GM23248 (cell line): ENCODE measurements around the gene TCTA. TPM values are rescaled to one million over a fixed set of nuclear protein-coding genes. Genes with fewer than 3 reads are reported as not detected.
"Not testable (repeated sequence)": the region's sequence is repeated elsewhere in the genome, so short reads cannot be mapped to it uniquely, and the experiment has no call there.

Experiments
- DNase-seq: peaks from one replicate; pipeline ENCODE4 v3.0.0-alpha.2; 2015
- H2AFZ ChIP-seq: fragments of 200-600 bp; sonication (generic); 2 replicates; pipeline ENCODE4 v1.6.1; 2016; ENCODE audit warnings: antibody characterized with exemption
- H3F3A ChIP-seq: fragments of 200-600 bp; sonication (generic); 2 replicates; pipeline ENCODE4 v1.6.1; 2016; ENCODE audit warnings: mild to moderate bottlenecking, antibody characterized with exemption, mixed run types; ENCODE audit not compliant: insufficient read depth
- H3K27ac ChIP-seq: fragments of 200-600 bp; sonication (generic); 2 replicates; pipeline ENCODE4 v1.5.1; 2016; ENCODE audit warnings: mild to moderate bottlenecking
- H3K27me3 ChIP-seq: fragments of 200-600 bp; sonication (generic); replicated peaks from 2 replicates; pipeline ENCODE4 v1.6.1; 2016; ENCODE audit warnings: mild to moderate bottlenecking; ENCODE audit not compliant: insufficient read depth
- H3K36me3 ChIP-seq: fragments of 200-600 bp; sonication (generic); 2 replicates; pipeline ENCODE4 v1.6.1; 2016; ENCODE audit warnings: low read depth, mild to moderate bottlenecking
- H3K4me1 ChIP-seq: fragments of 200-600 bp; sonication (generic); 2 replicates; pipeline ENCODE4 v1.6.1; 2016; ENCODE audit warnings: mild to moderate bottlenecking; ENCODE audit not compliant: insufficient read depth
- H3K4me2 ChIP-seq: fragments of 200-600 bp; sonication (generic); one replicate; pipeline ENCODE4 v1.6.1; 2016; ENCODE audit warnings: mild to moderate bottlenecking; ENCODE audit not compliant: unreplicated experiment
- H3K4me3 ChIP-seq: fragments of 200-600 bp; sonication (generic); 2 replicates; pipeline ENCODE4 v1.5.1; 2016; ENCODE audit warnings: mild to moderate bottlenecking
- H3K79me2 ChIP-seq: fragments of 200-600 bp; sonication (generic); 2 replicates; pipeline ENCODE4 v1.6.1; 2016; ENCODE audit warnings: mild to moderate bottlenecking; ENCODE audit not compliant: insufficient read depth
- H3K9ac ChIP-seq: fragments of 200-600 bp; sonication (generic); 2 replicates; pipeline ENCODE4 v1.6.1; 2016; ENCODE audit warnings: mild to moderate bottlenecking
- H3K9me2 ChIP-seq: fragments of 200-600 bp; sonication (generic); 2 replicates; pipeline ENCODE4 v1.6.1; 2016; ENCODE audit warnings: mixed run types, mild to moderate bottlenecking, moderate library complexity; ENCODE audit not compliant: insufficient read depth
- H3K9me3 ChIP-seq: fragments of 200-600 bp; sonication (generic); one replicate; pipeline ENCODE4 v1.6.1; 2017; ENCODE audit warnings: low read depth
- H4K20me1 ChIP-seq: fragments of 200-600 bp; sonication (generic); 2 replicates; pipeline ENCODE4 v1.6.0; 2016; ENCODE audit not compliant: insufficient read depth
- EZH2 ChIP-seq: fragments of 200-600 bp; sonication (generic); IDR thresholded peaks from 2 replicates; pipeline ENCODE4 v1.6.1; 2018; ENCODE audit warnings: antibody characterized with exemption, mild to moderate bottlenecking; ENCODE audit not compliant: insufficient read depth, poor library complexity, severe bottlenecking
- EZH2phosphoT487 ChIP-seq: fragments of 200-600 bp; sonication (generic); IDR thresholded peaks from 2 replicates; pipeline ENCODE4 v1.6.1; 2018; ENCODE audit warnings: antibody characterized with exemption, moderate library complexity, mild to moderate bottlenecking, low read depth; ENCODE audit not compliant: insufficient read depth
- WGBS, 2 experiments: methylation state at CpG; one replicate each; pipeline ENCODE4 v1.1.6; 2015 to 2017; ENCODE audit warnings: low lambda C conversion rate in 2 of 2, low coverage in 1 of 2; ENCODE audit errors: missing lambda C conversion rate in 2 of 2; 5-methylcytosine and 5-hydroxymethylcytosine counted together
- in situ Hi-C: fragments of 300-500 bp; cut with MboI; formaldehyde crosslinking; loops from 2 replicates; pipeline ENCODE4 v1.15.0; 2020
- polyA plus RNA-seq: library from polyadenylated mRNA; unstranded; fragments of >200 nt; fragmentation: Nextera tagmentation; extraction: Ambion mirVana; gene quantifications from 2 replicates; pipeline ENCODE4 v1.2.1, GENCODE V29; 2016
- total RNA-seq: library from RNA; depleted of rRNA; stranded (reverse); fragments of >200 nt; shearing (Covaris generic); gene quantifications from 2 replicates; pipeline ENCODE4 v1.2.3, GENCODE V29; 2014

TCTA gene
- total and polyA plus RNA-seq, 2 experiments from 2014 or later = 52.2 to 55.7 TPM

GRCh38 chr3:49386056-49386756, 26.0 kb upstream of the TCTA start:
- in situ Hi-C loops = no loop called here
- Histone ChIP-seq H2AFZ (no peak overlapping the region), H3K79me2 (peaks cover 100% of the 10 kb centered on the region), H3K4me1 (peaks cover 10% of the 10 kb centered on the region), H3K9ac (no peak overlapping the region), H4K20me1 (peaks cover 43% of the 10 kb centered on the region), H3F3A (peaks cover 40% of the 10 kb centered on the region), H3K9me2 (no peaks in the 10 kb centered on the region), H3K27ac (peak overlapping the region; percentile 3; the same call in 1 of the 2 replicates), H3K4me3 (no peak overlapping the region), H3K4me2 (no peak overlapping the region), H3K36me3 (0 out of 2 replicates have a peak, but pooled peaks cover 3% of the 10 kb centered on the region), H3K9me3 (no peaks in the 10 kb centered on the region), H3K27me3 (no peaks in the 10 kb centered on the region)
- DNase-seq = no peak
- WGBS, 2 experiments = 77 to 78% methylated on average over 11 of the region's 11 CpGs
- no peak for TF ChIP-seq EZH2
- no peak for TF ChIP-seq EZH2phosphoT487

GRCh38 chr3:49387721-49388120, 24.5 kb upstream of the TCTA start:
- in situ Hi-C loops = no loop called here
- H3K4me1 ChIP-seq = peaks cover 10% of the 10 kb centered on the region
- no peak overlapping the region for H3K4me3 ChIP-seq
- no peak overlapping the region for H3K4me2 ChIP-seq
- no peak overlapping the region for H3K9ac ChIP-seq
- H3K27me3 ChIP-seq = no peaks in the 10 kb centered on the region
- TF ChIP-seq EZH2 = no peak
- TF ChIP-seq EZH2phosphoT487 = no peak
- peaks cover 100% of the 10 kb centered on the region for H3K79me2 ChIP-seq
- DNase-seq = peak; percentile 64
- 82 to 86% methylated on average over 2 of the region's 2 CpGs for WGBS, 2 experiments
- H3K27ac ChIP-seq = peak overlapping the region; percentile 39; the same call in 1 of the 2 replicates
- H3K36me3 ChIP-seq = 0 out of 2 replicates have a peak, but pooled peaks cover 3% of the 10 kb centered on the region
- no peaks in the 10 kb centered on the region for H3K9me2 ChIP-seq
- peaks cover 40% of the 10 kb centered on the region for H3F3A ChIP-seq
- H3K9me3 ChIP-seq = no peaks in the 10 kb centered on the region
- H4K20me1 ChIP-seq = peaks cover 51% of the 10 kb centered on the region
- no peak overlapping the region for H2AFZ ChIP-seq

- H3F3A ChIP-seq = peaks cover 40% of the 10 kb centered on the region
- no peaks in the 10 kb centered on the region for H3K27me3 ChIP-seq
- H2AFZ ChIP-seq = no peak overlapping the region
- peaks cover 54% of the 10 kb centered on the region for H4K20me1 ChIP-seq
- TF ChIP-seq EZH2phosphoT487 = no peak
- no peak for TF ChIP-seq EZH2
- peaks cover 100% of the 10 kb centered on the region for H3K79me2 ChIP-seq
- H3K4me3 ChIP-seq = no peak overlapping the region
- H3K9me2 ChIP-seq = no peaks in the 10 kb centered on the region
- 0 to 7% methylated on average over 1 of the region's 1 CpG for WGBS, 2 experiments
- H3K9ac ChIP-seq = no peak overlapping the region
- no peak overlapping the region for H3K4me2 ChIP-seq
- no peaks in the 10 kb centered on the region for H3K9me3 ChIP-seq
- 0 out of 2 replicates have a peak, but pooled peaks cover 3% of the 10 kb centered on the region for H3K36me3 ChIP-seq
- peak; percentile 37 for DNase-seq
- in situ Hi-C loops = no loop called here
- peak overlapping the region; percentile 39; the same call in 1 of the 2 replicates for H3K27ac ChIP-seq
- H3K4me1 ChIP-seq = peaks cover 10% of the 10 kb centered on the region
Observed at GRCh38 chr3:49388289-49388820, 23.9 kb upstream of the TCTA start.

GRCh38 chr3:49389297-49389696, 22.9 kb upstream of the TCTA start:
- no peaks in the 10 kb centered on the region for H3K9me3 ChIP-seq
- 0 out of 2 replicates have a peak, but pooled peaks cover 3% of the 10 kb centered on the region for H3K36me3 ChIP-seq
- 99% methylated on average over 6 of the region's 6 CpGs for WGBS, 2 experiments
- peaks cover 32% of the 10 kb centered on the region for H3F3A ChIP-seq
- no peak overlapping the region for H3K4me3 ChIP-seq
- no peak overlapping the region for H3K9ac ChIP-seq
- TF ChIP-seq EZH2phosphoT487 = no peak
- TF ChIP-seq EZH2 = no peak
- H3K27me3 ChIP-seq = no peaks in the 10 kb centered on the region
- peaks cover 10% of the 10 kb centered on the region for H3K4me1 ChIP-seq
- no peaks in the 10 kb centered on the region for H3K9me2 ChIP-seq
- no peak overlapping the region for H3K4me2 ChIP-seq
- in situ Hi-C loops = no loop called here
- H4K20me1 ChIP-seq = peaks cover 56% of the 10 kb centered on the region
- H2AFZ ChIP-seq = no peak overlapping the region
- no peak overlapping the region for H3K27ac ChIP-seq
- peaks cover 100% of the 10 kb centered on the region for H3K79me2 ChIP-seq
- DNase-seq = no peak

- H3K4me2 ChIP-seq, in situ Hi-C loops: not testable (repeated sequence)
- H4K20me1 ChIP-seq = peaks cover 55% of the 10 kb centered on the region
Observed at GRCh38 chr3:49391310-49391709, 20.9 kb upstream of the TCTA start.

More at GRCh38 chr3:49391310-49391709, 20.9 kb upstream of the TCTA start:
- not testable (repeated sequence) for H3K27ac ChIP-seq, H2AFZ ChIP-seq, H3K9me3 ChIP-seq, H3K27me3 ChIP-seq, H3K4me3 ChIP-seq, H3K9ac ChIP-seq, H3K4me1 ChIP-seq, H3K9me2 ChIP-seq
- Histone ChIP-seq H3K36me3 (peaks cover 14% of the 10 kb centered on the region; the same call in 1 of the 2 replicates), H3K79me2 (peaks cover 100% of the 10 kb centered on the region), H3F3A (peaks cover 24% of the 10 kb centered on the region)
- 80 to 85% methylated on average over 10 of the region's 10 CpGs for WGBS, 2 experiments
- peak; percentile 32 for DNase-seq
